Measurements from ENCODE around the gene THAP7. TPM values are rescaled to one million over a fixed set of nuclear protein-coding genes. Genes with fewer than 3 reads are reported as not detected.

Gene THAP7
- total and polyA plus RNA-seq, 9 of the 15 experiments (the other 6 are each of a cell fraction or from before 2014, with no cell fraction given): 7.9 to 263 (median 84.1) TPM

GRCh38 chr22:20965104-20965887 is 36.6 kb downstream of the THAP7 start (continued):
- 0 out of 2 replicates have a peak, but pooled peaks have one; percentile 4 for TF ChIP-seq MTA3 (IDR thresholded peaks at IDR 0.05; ENCODE audit: borderline replicate concordance)
- TF ChIP-seq PHF20 (IDR thresholded peaks at IDR 0.05; ENCODE audit: partially characterized antibody): peak; percentile 53
- peak; percentile 69 for TF ChIP-seq EZH2 (IDR thresholded peaks at IDR 0.05; ENCODE audit: borderline replicate concordance, low read depth, low read length)
- peak; percentile 46; the same call in 1 of the 2 replicates for TF ChIP-seq ZNF143 (CRISPR knock-in tag; IDR thresholded peaks at IDR 0.05)
- TF ChIP-seq BHLHE40 (IDR thresholded peaks at IDR 0.05; ENCODE audit: low read length): peak; percentile 87
- no peak for TF ChIP-seq ILF3 (IDR thresholded peaks at IDR 0.05; ENCODE audit: borderline replicate concordance)
- no peak for TF ChIP-seq ZFP91 (CRISPR knock-in tag; IDR thresholded peaks at IDR 0.05)
- TF ChIP-seq PRMT5 (CRISPR knock-in tag; IDR thresholded peaks at IDR 0.05): peak; percentile 61; the same call in 1 of the 2 replicates
- peak; percentile 24 for TF ChIP-seq ZFP36 (IDR thresholded peaks at IDR 0.05; ENCODE audit: low read depth, low read length, partially characterized antibody)
- no peak for TF ChIP-seq NR0B1 (IDR thresholded peaks at IDR 0.05; ENCODE audit: partially characterized antibody)
- no peak for TF ChIP-seq FOXM1 (IDR thresholded peaks at IDR 0.05; ENCODE audit: low read depth)
- 0 out of 2 replicates have a peak, but pooled peaks have one; percentile 37 for TF ChIP-seq FOXM1 (CRISPR knock-in tag; IDR thresholded peaks at IDR 0.05; ENCODE audit: low read depth)
- no peak for TF ChIP-seq ZNF586 (CRISPR knock-in tag; conservative IDR thresholded peaks at IDR 0.05)
- TF ChIP-seq FOXP4 (CRISPR knock-in tag; IDR thresholded peaks at IDR 0.05; ENCODE audit: borderline replicate concordance): peak; percentile 42; the same call in 1 of the 2 replicates
- 0 out of 2 replicates have a peak, but pooled peaks have one; percentile 67 for TF ChIP-seq ZNF282 (CRISPR knock-in tag; IDR thresholded peaks at IDR 0.05)
- TF ChIP-seq SIX5 (IDR thresholded peaks at IDR 0.05; ENCODE audit: borderline replicate concordance in 1 of 2, insufficient read depth in 1 of 2, low read depth in 1 of 2, low read length in 2 of 2): no peak
- TF ChIP-seq ZNF384 (IDR thresholded peaks at IDR 0.05; ENCODE audit: low read depth, low read length): no peak
- no peak for TF ChIP-seq ZNF57 (CRISPR knock-in tag; IDR thresholded peaks at IDR 0.05)
- TF ChIP-seq, protein P1, sequence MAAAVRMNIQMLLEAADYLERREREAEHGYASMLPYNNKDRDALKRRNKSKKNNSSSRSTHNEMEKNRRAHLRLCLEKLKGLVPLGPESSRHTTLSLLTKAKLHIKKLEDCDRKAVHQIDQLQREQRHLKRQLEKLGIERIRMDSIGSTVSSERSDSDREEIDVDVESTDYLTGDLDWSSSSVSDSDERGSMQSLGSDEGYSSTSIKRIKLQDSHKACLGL (CRISPR knock-in tag; IDR thresholded peaks at IDR 0.05; ENCODE audit: borderline replicate concordance, poor library complexity, severe bottlenecking): peak; percentile 47
- peak; percentile 19; the same call in 1 of the 2 replicates for TF ChIP-seq RB1 (IDR thresholded peaks at IDR 0.05; ENCODE audit: low read depth)
- no peak for TF ChIP-seq TEAD4 (IDR thresholded peaks at IDR 0.05; ENCODE audit: low read length)
- peak; percentile 65; the same call in 1 of the 2 replicates for TF ChIP-seq TEAD4 (CRISPR knock-in tag; IDR thresholded peaks at IDR 0.05; ENCODE audit: borderline replicate concordance)
